ENCODE measurements around the gene GEMIN7. TPM values are rescaled to one million over a fixed set of nuclear protein-coding genes. Genes with fewer than 3 reads are reported as not detected.

The GEMIN7 gene
- total and polyA plus RNA-seq, 2 of the 13 experiments (the other 11 are each of a cell fraction or from before 2014, with no cell fraction given) = 24.1 to 30.6 TPM

- TF ChIP-seq, protein P1, sequence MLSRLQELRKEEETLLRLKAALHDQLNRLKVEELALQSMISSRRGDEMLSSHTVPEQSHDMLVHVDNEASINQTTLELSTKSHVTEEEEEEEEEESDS (CRISPR knock-in tag; IDR thresholded peaks at IDR 0.05; ENCODE audit: borderline replicate concordance) = no peak
- TF ChIP-seq ZGPAT (CRISPR knock-in tag; IDR thresholded peaks at IDR 0.05) (peak; percentile 55), MED1 (CRISPR knock-in tag; IDR thresholded peaks at IDR 0.05) (peak; percentile 30; the same call in 1 of the 2 replicates), ZMYM4 (CRISPR knock-in tag; IDR thresholded peaks at IDR 0.05) (no peak), PHF8 (CRISPR knock-in tag; IDR thresholded peaks at IDR 0.05) (peak; percentile 22; the same call in 1 of the 2 replicates), REPIN1 (CRISPR knock-in tag; IDR thresholded peaks at IDR 0.05; ENCODE audit: borderline replicate concordance, low read depth) (peak; percentile 61; the same call in 1 of the 2 replicates), SSRP1 (CRISPR knock-in tag; IDR thresholded peaks at IDR 0.05) (no peak), ZNF180 (CRISPR knock-in tag; IDR thresholded peaks at IDR 0.05; ENCODE audit: borderline replicate concordance, low read depth) (no peak), ZFX (CRISPR knock-in tag; IDR thresholded peaks at IDR 0.05; ENCODE audit: low read depth) (peak; percentile 74), GABPA (IDR thresholded peaks at IDR 0.05; ENCODE audit: low read depth, low read length) (no peak), GABPA (CRISPR knock-in tag; IDR thresholded peaks at IDR 0.05; ENCODE audit: low read depth) (0 out of 2 replicates have a peak, but pooled peaks have one; percentile 17), MEF2D (CRISPR knock-in tag; IDR thresholded peaks at IDR 0.05) (no peak; the same call in 1 of the 2 replicates), ZNF615 (CRISPR knock-in tag; IDR thresholded peaks at IDR 0.05; ENCODE audit: borderline replicate concordance) (no peak), E2F5 (CRISPR knock-in tag; conservative IDR thresholded peaks at IDR 0.05) (no peak), E2F2 (CRISPR knock-in tag; IDR thresholded peaks at IDR 0.05; ENCODE audit: borderline replicate concordance) (no peak), KDM6A (CRISPR knock-in tag; IDR thresholded peaks at IDR 0.05; ENCODE audit: low read depth) (peak; percentile 42; the same call in 1 of the 2 replicates), PAF1 (CRISPR knock-in tag; IDR thresholded peaks at IDR 0.05) (no peak), MAFG (CRISPR knock-in tag; IDR thresholded peaks at IDR 0.05) (no peak), MXD4 (CRISPR knock-in tag; IDR thresholded peaks at IDR 0.05) (0 out of 2 replicates have a peak, but pooled peaks have one; percentile 35), MNT (IDR thresholded peaks at IDR 0.05) (no peak), CBX5 (CRISPR knock-in tag; IDR thresholded peaks at IDR 0.05; ENCODE audit: borderline replicate concordance) (peak; percentile 23; the same call in 1 of the 2 replicates)
- TF ChIP-seq, protein P2, sequence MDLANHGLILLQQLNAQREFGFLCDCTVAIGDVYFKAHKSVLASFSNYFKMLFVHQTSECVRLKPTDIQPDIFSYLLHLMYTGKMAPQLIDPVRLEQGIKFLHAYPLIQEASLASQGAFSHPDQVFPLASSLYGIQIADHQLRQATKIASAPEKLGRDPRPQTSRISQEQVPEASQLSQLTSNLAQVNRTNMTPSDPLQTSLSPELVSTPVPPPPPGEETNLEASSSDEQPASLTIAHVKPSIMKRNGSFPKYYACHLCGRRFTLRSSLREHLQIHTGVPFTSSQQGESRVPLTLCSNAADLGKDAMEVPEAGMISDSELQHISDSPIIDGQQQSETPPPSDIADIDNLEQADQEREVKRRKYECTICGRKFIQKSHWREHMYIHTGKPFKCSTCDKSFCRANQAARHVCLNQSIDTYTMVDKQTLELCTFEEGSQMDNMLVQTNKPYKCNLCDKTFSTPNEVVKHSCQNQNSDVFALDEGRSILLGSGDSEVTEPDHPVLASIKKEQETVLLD (CRISPR knock-in tag; IDR thresholded peaks at IDR 0.05; ENCODE audit: low read depth) = no peak
Measured at GRCh38 chr19:45103508-45104319, 24.7 kb downstream of the GEMIN7 start (continued).
